ENCODE data around the gene RABL3.
"Not testable (repeated sequence)": the region's sequence is repeated elsewhere in the genome, so short reads cannot be mapped to it uniquely, and the experiment has no call there.

The RABL3 gene

GRCh38 chr3:120641696-120642246, 100.5 kb downstream of the RABL3 start:
- Mint-ChIP-seq H3K9me3 (no peaks in the 10 kb centered on the region), H3K4me1 (ENCODE audit: low read depth in 2 of 2) (peaks cover 1 to 3% of the 10 kb centered on the region in 2 donors), H3K27ac (no peak overlapping the region), H3K27me3 (peaks cover 4 to 9% of the 10 kb centered on the region in 2 donors), H3K4me3 (no peak overlapping the region), H3K36me3 (ENCODE audit: insufficient read depth) (no peaks in the 10 kb centered on the region)
- ATAC-seq (replicated peaks) (no peak), DNase-seq (no peak)

DNA sequence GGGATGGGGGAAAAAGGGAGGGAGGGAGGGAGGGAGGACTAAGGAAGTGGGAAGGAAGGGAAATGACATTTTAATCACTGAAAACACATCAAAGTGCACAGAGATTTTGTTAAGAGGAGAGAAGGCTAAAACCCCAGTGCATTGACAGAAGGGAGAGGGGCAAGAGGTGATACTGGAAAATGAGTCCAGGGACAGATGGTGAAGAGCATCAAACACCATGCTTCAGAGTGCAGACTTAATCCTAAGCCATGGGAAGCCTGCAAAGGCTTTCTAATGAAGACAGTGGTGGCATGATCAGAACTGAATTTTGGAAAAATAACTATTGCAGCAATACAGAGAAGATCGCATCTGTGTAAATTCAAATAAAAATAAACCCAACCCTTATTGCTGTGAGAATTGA, 102.1 kb downstream of the RABL3 start:
- Mint-ChIP-seq H3K4me3 (no peak overlapping the region), H3K27me3 (peaks cover 4 to 9% of the 10 kb centered on the region in 2 donors), H3K9me3 (no peaks in the 10 kb centered on the region), H3K4me1 (ENCODE audit: low read depth in 2 of 2) (peaks cover 1 to 3% of the 10 kb centered on the region in 2 donors), H3K36me3 (ENCODE audit: insufficient read depth) (no peaks in the 10 kb centered on the region), H3K27ac (no peak overlapping the region)
- ATAC-seq (replicated peaks) (no peak), DNase-seq (no peak)

DNA sequence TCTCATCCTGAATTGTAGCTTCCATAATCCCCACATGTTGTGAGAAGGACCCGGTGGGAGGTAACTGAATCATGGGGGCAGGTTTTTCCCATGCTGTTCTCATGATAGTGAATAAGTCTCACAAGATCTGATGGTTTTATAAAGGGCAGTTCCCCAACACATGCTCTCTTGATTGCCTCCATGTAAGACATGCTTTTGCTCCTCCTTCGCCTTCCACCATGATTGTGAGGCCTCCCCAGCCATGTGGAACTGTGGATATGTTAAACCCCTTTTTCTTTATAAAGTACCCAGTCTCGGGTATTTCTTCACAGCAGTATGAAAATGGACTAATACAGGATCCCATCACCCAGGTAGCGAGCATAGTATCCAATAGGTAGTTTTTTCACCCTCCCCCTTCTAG, 103.5 kb downstream of the RABL3 start:
- H3K36me3 Mint-ChIP-seq (ENCODE audit: insufficient read depth); ATAC-seq (replicated peaks); H3K4me3 Mint-ChIP-seq; H3K27ac Mint-ChIP-seq; H3K27me3 Mint-ChIP-seq; H3K4me1 Mint-ChIP-seq (ENCODE audit: low read depth in 2 of 2); DNase-seq; H3K9me3 Mint-ChIP-seq: not testable (repeated sequence)

DNA sequence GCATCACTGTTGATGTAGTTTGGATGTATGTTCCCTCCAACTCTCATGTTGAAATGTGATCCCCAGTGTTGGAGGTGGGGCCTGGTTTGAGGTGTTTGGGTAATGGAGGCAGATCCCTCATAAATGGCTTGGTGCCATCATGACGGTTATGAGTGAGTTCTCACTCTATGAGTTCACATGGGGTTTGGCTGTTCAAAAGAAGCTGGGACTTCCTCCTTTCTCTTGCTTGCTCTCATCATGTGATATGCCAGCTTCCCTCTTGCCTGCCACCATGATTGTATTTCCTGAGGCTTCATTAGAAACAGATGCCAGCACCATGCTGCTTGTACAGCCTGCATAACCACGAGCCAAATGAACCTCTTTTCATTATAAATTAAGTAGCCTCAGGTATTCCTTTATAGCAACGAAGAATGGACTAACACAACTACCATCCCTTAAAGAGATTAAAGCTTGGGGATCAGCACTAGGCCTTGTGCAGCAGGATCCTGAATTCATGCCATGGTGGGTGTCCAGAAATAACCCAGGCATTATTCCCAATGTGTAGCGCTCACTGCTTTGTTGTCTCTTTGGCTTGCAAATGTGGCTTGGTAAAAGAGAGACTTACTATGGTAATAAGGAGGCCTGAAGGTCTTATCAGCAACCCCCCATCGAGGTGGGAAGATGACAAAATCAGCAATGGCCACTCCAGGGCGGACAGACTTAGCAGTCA, 104.3 kb downstream of the RABL3 start:
- Mint-ChIP-seq H3K4me1 (ENCODE audit: low read depth in 2 of 2) (peaks cover 1 to 3% of the 10 kb centered on the region in 2 donors), H3K36me3 (ENCODE audit: insufficient read depth) (no peaks in the 10 kb centered on the region), H3K4me3 (no peak overlapping the region), H3K27me3 (peaks cover 4 to 9% of the 10 kb centered on the region in 2 donors), H3K9me3 (no peaks in the 10 kb centered on the region), H3K27ac (no peak overlapping the region)
- DNase-seq, result no peak
- no peak for ATAC-seq (replicated peaks)

GRCh38 chr3:120636795-120637401, 105.4 kb downstream of the RABL3 start:
- H3K9me3 Mint-ChIP-seq, result no peaks in the 10 kb centered on the region
- no peak for ATAC-seq (replicated peaks)
- DNase-seq, result no peak
- no peak overlapping the region for H3K4me3 Mint-ChIP-seq
- no peak overlapping the region for H3K27ac Mint-ChIP-seq
- peaks cover 1 to 3% of the 10 kb centered on the region in 2 donors for H3K4me1 Mint-ChIP-seq (ENCODE audit: low read depth in 2 of 2)
- H3K27me3 Mint-ChIP-seq, result no peaks in the 10 kb centered on the region
- no peaks in the 10 kb centered on the region for H3K36me3 Mint-ChIP-seq (ENCODE audit: insufficient read depth)
